Effector memory CD4-positive, alpha-beta T cell (primary cell): ENCODE measurements around the gene GMPR.

Experiments
- DNase-seq, 3 donors: peaks; one replicate each; pipeline ENCODE4 v3.0.0-alpha.2; 2020
- H3K27ac ChIP-seq: 2 replicates; pipeline ENCODE4 v1.7.0; 2013; ENCODE audit warnings: mild to moderate bottlenecking, low read length, moderate library complexity; ENCODE audit not compliant: insufficient read depth, poor library complexity, severe bottlenecking
- H3K27me3 ChIP-seq: replicated peaks from 2 replicates; pipeline ENCODE4 v1.7.0; 2013; ENCODE audit warnings: mild to moderate bottlenecking, low read length; ENCODE audit not compliant: insufficient read depth, control insufficient read depth, poor library complexity, severe bottlenecking
- H3K36me3 ChIP-seq: 2 replicates; pipeline ENCODE4 v1.7.0; 2013; ENCODE audit warnings: mild to moderate bottlenecking, low read length, moderate library complexity; ENCODE audit not compliant: control insufficient read depth, insufficient read depth
- H3K4me1 ChIP-seq: 2 replicates; pipeline ENCODE4 v1.7.0; 2013; ENCODE audit warnings: low read length, mild to moderate bottlenecking; ENCODE audit not compliant: control insufficient read depth, insufficient read depth, poor library complexity, severe bottlenecking
- H3K4me3 ChIP-seq: 2 replicates; pipeline ENCODE4 v1.7.0; 2013; ENCODE audit warnings: low read length, low read depth, mild to moderate bottlenecking; ENCODE audit not compliant: insufficient read depth, poor library complexity, severe bottlenecking
- H3K9me3 ChIP-seq: 2 replicates; pipeline ENCODE4 v1.7.0; 2013; ENCODE audit warnings: mild to moderate bottlenecking, low read length, moderate library complexity; ENCODE audit not compliant: control insufficient read depth

Gene GMPR

GRCh38 chr6:16244869-16245451, 6.6 kb downstream of the GMPR start:
- DNase-seq, result no peak
- Histone ChIP-seq H3K4me1 (no peaks in the 10 kb centered on the region), H3K4me3 (no peak overlapping the region), H3K27me3 (peaks cover 3% of the 10 kb centered on the region), H3K36me3 (no peaks in the 10 kb centered on the region), H3K9me3 (no peaks in the 10 kb centered on the region), H3K27ac (no peak overlapping the region)

GRCh38 chr6:16248271-16248853, 10.0 kb downstream of the GMPR start:
- Histone ChIP-seq H3K27ac (no peak overlapping the region), H3K4me3 (no peak overlapping the region), H3K9me3 (no peaks in the 10 kb centered on the region), H3K4me1 (no peaks in the 10 kb centered on the region), H3K27me3 (no peaks in the 10 kb centered on the region), H3K36me3 (no peaks in the 10 kb centered on the region)
- DNase-seq, result no peak

GRCh38 chr6:16249971-16250370, 11.6 kb downstream of the GMPR start:
- no peak overlapping the region for H3K4me3 ChIP-seq
- no peaks in the 10 kb centered on the region for H3K36me3 ChIP-seq
- H3K4me1 ChIP-seq, result no peaks in the 10 kb centered on the region
- no peaks in the 10 kb centered on the region for H3K27me3 ChIP-seq
- no peaks in the 10 kb centered on the region for H3K9me3 ChIP-seq
- no peak overlapping the region for H3K27ac ChIP-seq
- DNase-seq, result no peak

GRCh38 chr6:16251706-16252105, 13.3 kb downstream of the GMPR start:
- no peak for DNase-seq
- H3K27ac ChIP-seq, result no peak overlapping the region
- H3K36me3 ChIP-seq, result no peaks in the 10 kb centered on the region
- H3K9me3 ChIP-seq, result no peaks in the 10 kb centered on the region
- no peak overlapping the region for H3K4me3 ChIP-seq
- no peaks in the 10 kb centered on the region for H3K27me3 ChIP-seq
- no peaks in the 10 kb centered on the region for H3K4me1 ChIP-seq

GRCh38 chr6:16252686-16253299, 14.4 kb downstream of the GMPR start:
- no peak overlapping the region for H3K27ac ChIP-seq
- no peak overlapping the region for H3K4me3 ChIP-seq
- no peaks in the 10 kb centered on the region for H3K36me3 ChIP-seq
- no peaks in the 10 kb centered on the region for H3K9me3 ChIP-seq
- no peaks in the 10 kb centered on the region for H3K27me3 ChIP-seq
- no peak for DNase-seq
- no peaks in the 10 kb centered on the region for H3K4me1 ChIP-seq

- H3K27ac ChIP-seq, result no peak overlapping the region
- H3K4me1 ChIP-seq, result no peaks in the 10 kb centered on the region
- H3K36me3 ChIP-seq, result no peaks in the 10 kb centered on the region
- H3K9me3 ChIP-seq, result no peaks in the 10 kb centered on the region
- H3K27me3 ChIP-seq, result no peaks in the 10 kb centered on the region
- H3K4me3 ChIP-seq, result no peak overlapping the region
- DNase-seq, result no peak
Observed at GRCh38 chr6:16253399-16254144, 15.2 kb downstream of the GMPR start.

GRCh38 chr6:16254535-16254934, 16.1 kb downstream of the GMPR start:
- no peaks in the 10 kb centered on the region for H3K27me3 ChIP-seq
- no peaks in the 10 kb centered on the region for H3K9me3 ChIP-seq
- no peaks in the 10 kb centered on the region for H3K36me3 ChIP-seq

GRCh38 chr6:16256781-16257180, 18.4 kb downstream of the GMPR start:
- no peaks in the 10 kb centered on the region for H3K36me3 ChIP-seq
- H3K27ac ChIP-seq, result no peak overlapping the region
- DNase-seq, result no peak
- H3K27me3 ChIP-seq, result no peaks in the 10 kb centered on the region
- no peaks in the 10 kb centered on the region for H3K9me3 ChIP-seq
- no peaks in the 10 kb centered on the region for H3K4me1 ChIP-seq
- no peak overlapping the region for H3K4me3 ChIP-seq

More at GRCh38 chr6:16254535-16254934, 16.1 kb downstream of the GMPR start:
- no peak overlapping the region for H3K4me3 ChIP-seq
- no peak for DNase-seq
- no peaks in the 10 kb centered on the region for H3K4me1 ChIP-seq
- H3K27ac ChIP-seq, result no peak overlapping the region

- no peak overlapping the region for H3K27ac ChIP-seq
- no peaks in the 10 kb centered on the region for H3K4me1 ChIP-seq
- no peak overlapping the region for H3K4me3 ChIP-seq
- H3K27me3 ChIP-seq, result no peaks in the 10 kb centered on the region
- DNase-seq, result no peak
- H3K9me3 ChIP-seq, result no peaks in the 10 kb centered on the region
- H3K36me3 ChIP-seq, result no peaks in the 10 kb centered on the region
Observed at GRCh38 chr6:16257999-16258708, 19.8 kb downstream of the GMPR start.
